ENCODE results near the gene CCT6A.
"Not testable (repeated sequence)": the region's sequence is repeated elsewhere in the genome, so short reads cannot be mapped to it uniquely, and the experiment has no call there.

Gene CCT6A

DNA sequence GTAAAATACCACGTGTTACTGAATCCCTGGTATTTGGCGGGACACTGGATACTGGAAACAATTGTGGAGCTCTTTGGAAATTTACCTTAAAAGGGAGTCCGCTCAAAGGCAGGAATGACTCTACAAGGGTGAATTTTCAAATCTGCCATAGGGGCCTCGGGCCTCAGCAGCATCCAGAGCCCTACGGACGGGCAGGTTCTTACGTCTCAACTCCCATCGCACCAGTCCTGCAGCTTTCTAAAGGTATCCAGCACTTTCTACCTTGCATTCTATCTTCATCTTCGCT is 569 bp upstream of the CCT6A start:
- DNase-seq (ENCODE audit: low read depth): no peak

DNA sequence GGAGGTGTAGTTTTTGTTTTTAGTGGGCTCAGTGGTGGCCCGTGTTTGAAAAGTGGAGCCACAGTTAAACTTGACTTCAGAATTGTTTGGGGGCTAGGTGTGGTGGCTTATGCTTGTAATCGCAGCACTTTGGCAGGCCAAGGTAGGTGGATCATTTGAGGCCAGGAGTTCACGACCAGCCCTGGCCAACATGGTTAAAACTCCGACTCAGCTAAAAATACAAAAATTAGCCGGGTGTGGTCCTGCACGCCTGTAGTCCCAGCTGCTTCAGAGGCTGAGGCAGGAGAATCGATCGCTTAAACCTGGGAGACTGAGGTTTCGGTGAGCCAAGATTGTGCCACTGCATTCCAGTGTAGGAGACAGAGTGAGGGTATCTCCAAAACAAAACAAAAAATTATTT is 1.8 kb downstream of the CCT6A start:
- DNase-seq (ENCODE audit: low read depth): no peak

DNA sequence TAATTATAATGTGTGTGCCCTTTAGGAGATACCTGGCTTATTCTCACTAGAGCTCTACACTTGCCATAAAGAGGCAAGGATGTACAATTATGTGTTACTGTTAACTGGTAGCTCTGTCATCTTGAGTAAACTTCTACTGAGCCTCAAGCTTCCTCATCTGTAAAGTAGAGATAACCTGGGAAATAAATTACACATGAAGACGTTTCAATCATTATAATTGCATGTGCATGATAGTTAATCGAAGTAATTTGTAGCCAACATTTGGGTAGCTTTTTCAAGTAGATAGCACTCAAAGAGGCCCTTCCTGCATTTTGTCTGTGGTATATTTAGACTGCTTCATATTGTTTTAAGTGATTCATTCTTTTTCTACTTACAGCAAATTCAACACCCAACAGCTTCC is 2.4 kb downstream of the CCT6A start:
- no peak for DNase-seq (ENCODE audit: low read depth)

DNA sequence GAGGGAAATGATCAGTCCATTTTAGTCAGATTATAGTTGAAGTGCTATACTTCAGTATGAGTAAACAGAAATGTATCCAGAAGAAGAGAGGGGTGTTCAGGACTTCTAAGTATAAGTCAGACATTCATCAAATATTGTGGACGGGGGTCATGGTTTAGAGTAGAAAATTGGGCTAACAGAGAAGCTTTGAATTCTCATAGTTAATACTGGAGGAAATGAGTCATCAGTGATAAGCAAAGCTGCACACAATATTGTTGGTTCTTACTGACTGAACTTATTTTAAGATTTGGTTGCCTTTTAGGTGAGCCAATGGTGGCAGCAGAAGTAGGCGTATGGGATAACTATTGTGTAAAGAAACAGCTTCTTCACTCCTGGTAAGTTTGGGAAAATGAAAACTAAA is 10.8 kb downstream of the CCT6A start:
- peak; percentile 78 for DNase-seq (ENCODE audit: low read depth)

DNA sequence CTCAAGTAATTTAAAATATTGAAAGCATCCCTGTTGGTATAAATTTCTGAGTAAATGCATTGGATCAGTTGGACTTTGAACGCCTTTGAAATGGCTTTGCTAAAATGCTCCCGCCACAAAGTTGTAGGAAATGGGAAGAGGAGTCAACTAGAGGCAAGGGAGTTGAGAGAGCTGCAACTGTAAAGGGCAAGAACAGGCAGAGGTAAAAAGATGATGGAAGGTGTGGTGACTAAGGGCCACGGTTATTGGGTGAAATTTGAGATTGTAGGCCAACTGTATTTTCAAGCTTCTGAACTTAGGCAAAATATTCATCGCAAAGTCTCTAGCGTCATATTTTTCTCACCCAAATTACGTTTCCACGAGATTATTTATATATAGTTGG is 11.9 kb downstream of the CCT6A start:
- DNase-seq (ENCODE audit: low read depth): no peak

DNA sequence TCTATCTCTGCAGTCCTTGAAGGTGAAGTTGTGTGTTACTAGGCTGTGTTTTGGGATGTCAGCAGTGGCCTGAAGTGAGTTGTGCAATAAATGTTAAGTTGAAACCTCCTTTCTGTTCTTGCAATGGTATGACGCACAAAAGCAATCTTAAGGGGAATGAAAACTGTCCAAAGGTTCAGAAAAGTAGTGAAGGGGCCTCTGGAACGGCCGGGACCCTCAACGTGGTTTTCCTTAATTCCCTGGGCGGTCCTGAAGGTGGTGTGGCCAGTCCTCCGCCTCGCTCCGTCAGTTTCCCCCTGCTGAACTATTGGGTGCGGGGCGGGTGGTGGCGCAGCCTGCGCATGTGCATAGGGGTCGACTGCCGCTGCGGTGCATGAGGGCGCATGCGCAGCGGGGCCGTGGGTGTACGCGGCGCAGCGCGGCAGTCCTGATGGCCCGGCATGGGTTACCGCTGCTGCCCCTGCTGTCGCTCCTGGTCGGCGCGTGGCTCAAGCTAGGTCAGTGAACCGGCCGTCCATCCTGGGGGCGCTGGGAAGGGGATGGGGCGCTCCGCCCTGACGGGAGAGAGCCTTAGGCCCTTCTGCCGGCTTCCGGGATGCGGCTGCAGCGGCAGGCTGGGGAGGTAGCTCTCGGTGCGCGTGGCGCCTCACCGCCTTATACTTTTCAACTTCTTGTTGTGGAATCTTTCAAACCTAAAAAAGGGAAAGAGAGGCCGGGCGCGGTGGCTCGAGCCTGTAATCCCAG is 12.5 kb downstream of the CCT6A start, which contains the start of gene SUMF2:
SUMF2 (plus strand) TSS at position 405 of the 744 bp plus-strand sequence; CDS start at position 431, 26 bp downstream.
- peak; percentile 72 for DNase-seq (ENCODE audit: low read depth)

DNA sequence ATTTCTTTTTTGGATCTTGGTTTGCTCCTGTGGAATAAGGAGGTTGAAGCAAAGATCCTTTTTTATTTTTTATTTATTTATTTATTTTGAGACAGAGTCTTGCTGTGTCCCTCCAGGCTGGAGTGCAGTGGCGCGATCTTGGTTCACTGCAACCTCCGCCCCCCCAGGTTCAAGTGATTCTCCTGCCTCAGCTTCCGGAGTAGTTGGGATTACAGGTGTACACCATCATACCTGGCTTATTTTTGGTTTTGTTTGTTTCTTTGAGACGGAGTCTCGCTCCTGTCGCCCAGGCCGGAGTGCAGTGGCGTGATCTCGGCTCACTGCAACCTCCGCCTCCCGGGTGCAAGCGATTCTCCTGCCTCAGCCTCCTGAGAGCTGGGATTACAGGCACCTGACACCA is 14.8 kb downstream of the CCT6A start:
- not testable (repeated sequence) for DNase-seq (ENCODE audit: low read depth)

DNA sequence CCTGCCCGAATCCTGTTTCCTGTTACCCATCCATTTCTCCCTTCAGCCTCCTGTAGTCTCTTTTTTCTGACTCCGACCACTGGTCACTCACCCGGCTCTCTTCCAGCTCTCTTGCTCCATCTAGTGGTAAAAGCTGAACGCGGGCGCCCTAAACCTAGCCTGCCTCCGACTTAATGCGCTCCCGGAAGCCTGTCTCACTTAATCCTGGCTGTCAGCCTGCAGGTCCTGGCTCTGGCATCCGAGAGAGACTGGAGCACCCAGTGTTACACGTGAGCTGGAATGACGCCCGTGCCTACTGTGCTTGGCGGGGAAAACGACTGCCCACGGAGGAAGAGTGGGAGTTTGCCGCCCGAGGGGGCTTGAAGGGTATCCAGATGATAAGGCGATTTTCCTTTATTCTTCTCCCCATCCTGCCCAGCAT is 22.8 kb downstream of the CCT6A start:
- DNase-seq (ENCODE audit: low read depth): no peak

DNA sequence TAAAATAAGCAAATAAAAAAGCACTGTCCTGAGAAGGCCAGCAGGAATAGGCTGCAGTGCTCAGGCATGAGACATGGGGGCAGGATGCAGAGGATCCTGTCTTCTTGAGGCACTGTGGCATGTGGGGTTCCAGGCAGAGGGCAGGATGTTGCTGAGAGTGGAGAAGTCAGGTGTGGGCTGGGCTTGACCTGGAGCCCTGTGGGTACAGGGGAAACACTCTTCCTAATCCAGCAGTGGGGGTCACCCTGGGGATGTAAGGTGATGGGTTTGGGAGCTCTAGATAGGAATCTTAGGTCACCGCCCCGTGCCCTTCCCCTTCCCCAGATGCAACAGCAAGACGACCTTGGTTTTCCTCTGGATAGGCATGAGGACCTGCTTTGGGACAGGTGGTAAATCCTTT is 26.1 kb downstream of the CCT6A start:
- no peak for DNase-seq (ENCODE audit: low read depth)

DNA sequence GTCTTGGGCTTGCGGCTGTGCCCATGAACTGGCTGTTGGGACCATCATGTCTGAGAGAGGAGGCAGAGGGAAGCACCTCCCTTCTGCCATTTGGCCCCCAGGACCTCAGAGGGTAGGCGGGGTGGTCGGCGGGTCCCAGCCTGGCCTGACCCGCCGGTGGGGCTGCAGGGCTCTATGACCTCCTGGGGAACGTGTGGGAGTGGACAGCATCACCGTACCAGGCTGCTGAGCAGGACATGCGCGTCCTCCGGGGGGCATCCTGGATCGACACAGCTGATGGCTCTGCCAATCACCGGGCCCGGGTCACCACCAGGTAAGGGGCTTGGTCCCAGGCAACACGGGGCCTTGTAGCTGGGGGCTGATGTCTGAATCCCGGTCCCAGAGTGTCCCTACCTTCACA is 26.6 kb downstream of the CCT6A start:
- DNase-seq (ENCODE audit: low read depth): no peak

DNA sequence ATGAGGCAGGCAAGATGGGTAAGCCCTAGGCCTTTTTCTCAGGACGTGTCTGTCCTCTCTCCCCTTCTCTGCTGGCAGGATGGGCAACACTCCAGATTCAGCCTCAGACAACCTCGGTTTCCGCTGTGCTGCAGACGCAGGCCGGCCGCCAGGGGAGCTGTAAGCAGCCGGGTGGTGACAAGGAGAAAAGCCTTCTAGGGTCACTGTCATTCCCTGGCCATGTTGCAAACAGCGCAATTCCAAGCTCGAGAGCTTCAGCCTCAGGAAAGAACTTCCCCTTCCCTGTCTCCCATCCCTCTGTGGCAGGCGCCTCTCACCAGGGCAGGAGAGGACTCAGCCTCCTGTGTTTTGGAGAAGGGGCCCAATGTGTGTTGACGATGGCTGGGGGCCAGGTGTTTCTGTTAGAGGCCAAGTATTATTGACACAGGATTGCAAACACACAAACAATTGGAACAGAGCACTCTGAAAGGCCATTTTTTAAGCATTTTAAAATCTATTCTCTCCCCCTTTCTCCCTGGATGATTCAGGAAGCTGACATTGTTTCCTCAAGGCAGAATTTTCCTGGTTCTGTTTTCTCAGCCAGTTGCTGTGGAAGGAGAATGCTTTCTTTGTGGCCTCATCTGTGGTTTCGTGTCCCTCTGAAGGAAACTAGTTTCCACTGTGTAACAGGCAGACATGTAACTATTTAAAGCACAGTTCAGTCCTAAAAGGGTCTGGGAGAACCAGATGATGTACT is 28.1 kb downstream of the CCT6A start:
- no peak for DNase-seq (ENCODE audit: low read depth)

DNA sequence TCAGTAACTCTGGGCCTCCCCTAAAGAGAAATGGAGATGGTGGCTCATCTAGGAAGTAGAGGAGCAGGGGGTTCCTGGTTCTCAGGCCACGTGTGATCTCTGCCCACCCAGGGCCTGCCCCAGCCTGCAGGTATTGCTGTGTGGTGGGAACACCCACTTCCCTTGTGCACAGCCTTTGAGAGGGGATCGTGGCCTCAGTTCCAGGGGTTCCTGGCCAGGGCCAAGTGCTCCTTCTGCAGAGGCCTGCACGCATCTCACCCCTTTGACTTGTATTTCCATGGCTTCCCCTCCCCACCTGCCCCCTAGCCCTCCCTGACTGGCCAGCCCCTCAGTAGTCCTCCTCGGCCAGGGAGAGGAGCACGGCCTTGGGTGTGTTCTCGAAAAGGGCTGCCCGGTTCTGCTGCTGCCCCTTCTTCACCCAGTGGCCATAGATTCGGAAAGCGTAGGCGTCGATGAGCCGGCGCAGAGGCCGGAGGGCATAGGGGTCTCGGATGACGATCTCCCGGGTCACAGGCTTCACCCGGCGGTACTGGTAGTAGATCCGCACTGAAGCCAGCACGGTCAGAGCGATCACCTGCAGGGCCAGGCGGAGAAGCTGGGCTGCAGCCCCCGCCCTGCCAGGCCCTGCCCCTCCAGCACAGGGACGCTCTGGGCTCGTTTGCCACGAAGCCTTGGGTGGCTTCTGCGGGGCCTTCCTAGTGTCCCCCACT is 29.3 kb downstream of the CCT6A start:
- DNase-seq (ENCODE audit: low read depth): not testable (repeated sequence)

DNA sequence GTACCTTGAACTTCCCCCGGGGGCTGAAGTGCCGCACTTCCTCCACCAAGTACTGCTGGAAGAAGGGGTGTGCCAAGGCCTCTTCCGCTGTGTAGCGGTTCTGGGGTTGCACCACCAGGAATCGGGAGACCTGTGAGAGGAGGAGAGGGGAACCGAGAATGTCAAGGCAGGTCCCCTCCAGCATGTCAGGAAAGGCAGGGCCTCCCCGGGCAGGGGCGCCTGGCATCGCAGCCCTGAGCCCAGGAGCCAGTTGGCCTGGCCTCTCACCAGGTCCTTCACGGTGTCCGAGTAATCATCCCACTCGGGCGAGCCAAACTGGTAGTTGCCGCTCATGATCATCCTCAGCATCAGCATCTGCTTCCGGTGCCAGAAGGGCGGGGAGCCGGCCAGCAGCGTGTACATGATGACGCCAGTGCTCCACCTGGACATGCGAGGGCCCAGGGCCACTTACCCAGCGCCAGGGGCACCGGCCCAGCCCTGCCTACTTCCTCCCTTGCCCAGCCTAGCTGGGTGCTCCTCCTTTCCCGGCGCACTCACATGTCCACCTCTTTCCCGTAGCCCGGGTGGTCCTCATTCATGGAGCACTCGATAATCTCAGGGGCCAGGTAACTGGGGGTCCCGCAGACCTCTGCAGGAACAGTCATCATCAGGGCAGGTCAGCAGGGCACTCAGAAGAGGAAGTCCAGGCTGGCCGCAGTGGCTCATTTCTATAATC is 30.2 kb downstream of the CCT6A start:
- no peak for DNase-seq (ENCODE audit: low read depth)

DNA sequence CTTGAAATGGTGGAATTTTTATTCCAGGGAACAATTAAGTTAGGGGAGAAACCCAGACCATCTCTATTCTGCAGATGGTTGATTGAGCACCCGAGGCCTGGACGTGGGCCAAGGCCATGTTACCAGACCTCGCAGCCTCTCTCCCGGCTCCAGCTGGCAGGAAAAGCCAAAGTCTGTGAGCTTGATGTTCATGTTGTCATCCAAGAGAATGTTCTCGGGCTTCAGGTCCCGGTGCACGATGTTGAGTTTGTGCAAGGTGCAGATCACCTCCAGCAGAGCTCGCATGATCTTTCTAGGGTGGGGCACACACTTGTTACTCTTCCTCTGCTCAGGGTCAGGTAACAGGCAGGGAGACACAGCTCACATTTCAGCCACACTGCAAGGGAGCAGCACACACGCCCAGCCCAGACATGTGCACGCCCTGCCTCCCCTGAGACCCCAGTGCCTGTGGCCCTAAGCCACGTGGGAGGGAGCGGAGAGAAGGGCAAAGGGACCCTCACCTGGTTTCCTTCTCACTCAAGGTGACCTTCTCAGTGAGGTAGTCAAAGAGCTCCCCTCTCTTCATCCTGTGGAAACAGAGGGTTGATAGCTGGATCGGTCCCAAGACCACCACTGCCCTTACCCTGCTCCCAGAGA is 31.7 kb downstream of the CCT6A start:
- DNase-seq (ENCODE audit: low read depth): no peak

DNA sequence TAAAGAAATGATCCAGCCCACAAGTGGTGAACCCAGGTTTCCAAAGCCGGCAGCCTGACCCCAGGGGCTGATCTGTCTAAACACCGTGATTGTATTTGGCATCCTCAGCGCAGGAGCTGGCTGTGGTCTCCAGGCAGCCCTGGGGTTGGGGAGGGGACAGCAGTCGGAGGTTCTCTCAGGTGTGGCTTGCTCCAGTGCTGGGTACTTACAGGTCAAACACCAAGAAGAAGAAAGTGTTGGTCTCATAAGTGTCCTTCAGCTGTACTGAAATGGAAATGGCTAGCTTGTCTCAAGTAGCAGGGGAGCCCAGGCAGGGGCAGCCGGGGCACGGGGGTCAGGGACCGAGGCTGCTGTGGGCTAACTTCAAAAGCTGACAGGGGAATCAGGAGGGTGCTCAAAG is 35.2 kb downstream of the CCT6A start:
- no peak for DNase-seq (ENCODE audit: low read depth)

DNA sequence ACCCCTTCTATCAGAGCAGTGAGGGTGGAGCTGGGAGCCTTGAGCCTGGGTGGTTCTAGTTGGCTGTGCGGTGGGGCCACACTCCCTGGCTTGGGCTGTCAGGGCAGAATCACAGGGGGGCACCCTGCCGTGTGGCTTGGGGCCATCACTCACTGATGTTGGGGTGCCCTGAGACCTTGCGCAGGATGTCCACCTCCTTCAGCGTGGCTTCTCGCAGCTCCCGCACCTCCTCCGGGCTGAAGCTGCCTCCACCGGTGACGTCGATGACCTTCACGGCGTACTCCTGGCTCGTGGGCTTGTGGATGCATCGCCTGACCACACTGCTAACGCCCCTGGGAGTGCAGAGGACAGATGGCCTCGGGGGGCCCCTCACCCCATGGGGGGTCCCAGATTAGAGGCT is 35.9 kb downstream of the CCT6A start:
- DNase-seq (ENCODE audit: low read depth): no peak

DNA sequence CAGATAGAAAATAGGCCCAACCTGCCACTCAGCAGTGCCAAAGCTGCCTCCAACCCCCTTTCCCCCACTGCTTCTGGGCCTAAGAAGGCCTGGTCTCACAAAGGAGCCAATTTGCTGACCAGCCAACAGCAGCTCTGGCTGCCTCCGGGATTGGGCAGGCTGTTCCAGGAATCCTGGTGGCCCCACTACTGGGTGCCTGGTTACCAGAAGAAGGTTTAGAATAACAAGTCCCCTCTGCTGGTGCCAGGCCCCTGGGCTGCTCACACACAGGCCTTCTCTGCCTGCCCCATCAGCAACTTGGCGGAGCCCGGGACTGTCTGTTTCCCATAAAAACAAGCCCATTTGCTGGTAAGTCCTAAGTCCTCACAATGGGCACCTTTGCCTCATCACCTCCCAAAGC is 40.0 kb downstream of the CCT6A start:
- no peak for DNase-seq (ENCODE audit: low read depth)

DNA sequence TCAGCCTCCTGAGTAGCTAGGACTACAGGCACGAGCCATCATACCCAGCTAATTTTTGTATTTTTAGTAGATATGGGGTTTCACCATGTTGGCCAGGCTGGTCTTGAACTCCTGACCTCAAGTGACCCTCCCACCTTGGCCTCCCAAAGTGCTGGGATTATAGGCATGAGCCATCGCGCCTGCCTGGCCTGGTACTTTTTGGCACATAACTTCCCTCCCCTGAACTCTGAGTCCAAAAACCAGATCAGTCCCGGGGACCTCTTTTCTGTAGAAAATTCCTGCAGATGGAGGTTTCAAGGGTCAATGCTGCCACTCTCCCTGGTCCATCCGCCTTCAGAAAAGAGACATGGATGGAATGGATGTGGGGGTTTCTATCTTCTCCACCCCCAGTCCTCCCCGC is 40.8 kb downstream of the CCT6A start:
- not testable (repeated sequence) for DNase-seq (ENCODE audit: low read depth)

DNA sequence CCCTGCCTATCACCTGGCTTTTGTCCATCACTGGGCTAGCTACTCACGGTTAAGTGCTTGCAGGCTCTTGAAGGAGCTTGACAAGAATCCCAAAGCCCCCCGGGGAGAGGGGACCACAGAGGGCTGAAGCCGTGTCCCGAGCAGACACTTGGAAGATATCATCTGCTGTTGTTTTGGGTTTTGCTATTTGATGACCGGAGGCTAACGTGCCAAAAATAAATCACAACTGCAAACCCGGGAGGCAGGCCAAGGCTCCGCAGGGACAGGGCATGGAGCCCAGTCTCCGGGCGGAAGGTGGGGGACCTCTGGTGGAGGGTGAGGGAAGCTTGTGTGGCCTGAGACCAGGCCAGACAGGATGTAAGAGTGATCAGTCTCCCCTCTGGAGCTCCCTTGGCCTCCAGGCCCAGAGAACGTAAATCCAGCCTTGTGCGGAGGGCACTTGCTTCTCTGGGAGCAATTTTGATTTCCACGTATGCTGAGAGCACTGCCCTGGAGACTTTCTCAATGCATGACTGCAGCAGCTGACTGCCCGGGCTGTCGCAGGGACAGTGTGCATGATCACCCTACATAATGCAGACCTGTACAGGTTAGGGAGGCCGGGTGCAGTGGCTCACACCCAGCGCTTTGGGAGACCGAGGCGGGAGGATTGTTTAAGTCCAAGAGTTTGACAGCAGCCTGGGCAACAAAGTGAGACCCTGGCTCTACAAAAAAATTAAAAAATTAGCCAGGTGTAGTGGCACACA is 41.4 kb downstream of the CCT6A start, which contains the start of gene PHKG1:
PHKG1 (minus strand) TSS at position 164 of the 743 bp plus-strand sequence. CDS start 4,011 bp downstream, outside the sequence.
- DNase-seq (ENCODE audit: low read depth): no peak

DNA sequence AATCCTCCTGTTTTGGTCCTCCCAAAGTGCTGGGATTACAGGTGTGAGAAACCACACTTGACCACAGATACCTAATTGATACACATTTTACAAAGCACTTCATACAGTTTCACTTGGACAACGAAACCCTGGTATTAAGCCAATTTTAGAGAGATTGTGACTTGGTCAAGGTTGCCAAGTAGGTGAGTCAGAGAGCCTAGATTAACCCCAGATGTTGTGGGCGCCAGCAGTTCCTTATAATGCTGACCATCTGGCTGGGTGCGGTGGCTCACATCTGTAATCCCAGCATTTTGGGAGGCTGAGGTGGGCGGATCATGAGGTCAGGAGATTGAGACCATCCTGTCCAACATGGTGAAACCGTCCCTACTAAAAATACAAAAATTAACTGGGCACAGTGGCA is 46.1 kb downstream of the CCT6A start:
- DNase-seq (ENCODE audit: low read depth): no peak
